ENCODE measurements around the gene SLC25A4.

SLC25A4 gene

DNA sequence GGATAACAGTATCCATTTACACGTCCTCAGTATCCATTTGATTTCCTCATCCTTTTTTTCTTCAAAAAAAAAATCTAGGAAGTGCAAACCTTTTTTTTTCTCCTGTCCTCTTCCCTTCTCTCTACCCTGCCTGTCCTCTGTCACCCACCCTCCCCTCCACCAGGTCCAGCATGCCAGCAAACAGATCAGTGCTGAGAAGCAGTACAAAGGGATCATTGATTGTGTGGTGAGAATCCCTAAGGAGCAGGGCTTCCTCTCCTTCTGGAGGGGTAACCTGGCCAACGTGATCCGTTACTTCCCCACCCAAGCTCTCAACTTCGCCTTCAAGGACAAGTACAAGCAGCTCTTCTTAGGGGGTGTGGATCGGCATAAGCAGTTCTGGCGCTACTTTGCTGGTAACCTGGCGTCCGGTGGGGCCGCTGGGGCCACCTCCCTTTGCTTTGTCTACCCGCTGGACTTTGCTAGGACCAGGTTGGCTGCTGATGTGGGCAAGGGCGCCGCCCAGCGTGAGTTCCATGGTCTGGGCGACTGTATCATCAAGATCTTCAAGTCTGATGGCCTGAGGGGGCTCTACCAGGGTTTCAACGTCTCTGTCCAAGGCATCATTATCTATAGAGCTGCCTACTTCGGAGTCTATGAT lies 1.7 kb downstream of the SLC25A4 start:
- H3K36me3 ChIP-seq (ENCODE audit: control insufficient read depth in 2 of 2, insufficient read depth in 1 of 2, low read length in 2 of 2), result peaks cover 0 to 34% of the 10 kb centered on the region in 2 experiments; a peak in 2 of 3 replicates
- no peaks in the 10 kb centered on the region for H3K4me1 ChIP-seq (ENCODE audit: control insufficient read depth, insufficient read depth, low read length)
- POLR2A ChIA-PET, result no interaction called here
- H3K4me3 ChIP-seq (ENCODE audit: low read depth, low read length), result no peak overlapping the region
- CTCF ChIA-PET, result no interaction called here
- TF ChIP-seq, protein P1, sequence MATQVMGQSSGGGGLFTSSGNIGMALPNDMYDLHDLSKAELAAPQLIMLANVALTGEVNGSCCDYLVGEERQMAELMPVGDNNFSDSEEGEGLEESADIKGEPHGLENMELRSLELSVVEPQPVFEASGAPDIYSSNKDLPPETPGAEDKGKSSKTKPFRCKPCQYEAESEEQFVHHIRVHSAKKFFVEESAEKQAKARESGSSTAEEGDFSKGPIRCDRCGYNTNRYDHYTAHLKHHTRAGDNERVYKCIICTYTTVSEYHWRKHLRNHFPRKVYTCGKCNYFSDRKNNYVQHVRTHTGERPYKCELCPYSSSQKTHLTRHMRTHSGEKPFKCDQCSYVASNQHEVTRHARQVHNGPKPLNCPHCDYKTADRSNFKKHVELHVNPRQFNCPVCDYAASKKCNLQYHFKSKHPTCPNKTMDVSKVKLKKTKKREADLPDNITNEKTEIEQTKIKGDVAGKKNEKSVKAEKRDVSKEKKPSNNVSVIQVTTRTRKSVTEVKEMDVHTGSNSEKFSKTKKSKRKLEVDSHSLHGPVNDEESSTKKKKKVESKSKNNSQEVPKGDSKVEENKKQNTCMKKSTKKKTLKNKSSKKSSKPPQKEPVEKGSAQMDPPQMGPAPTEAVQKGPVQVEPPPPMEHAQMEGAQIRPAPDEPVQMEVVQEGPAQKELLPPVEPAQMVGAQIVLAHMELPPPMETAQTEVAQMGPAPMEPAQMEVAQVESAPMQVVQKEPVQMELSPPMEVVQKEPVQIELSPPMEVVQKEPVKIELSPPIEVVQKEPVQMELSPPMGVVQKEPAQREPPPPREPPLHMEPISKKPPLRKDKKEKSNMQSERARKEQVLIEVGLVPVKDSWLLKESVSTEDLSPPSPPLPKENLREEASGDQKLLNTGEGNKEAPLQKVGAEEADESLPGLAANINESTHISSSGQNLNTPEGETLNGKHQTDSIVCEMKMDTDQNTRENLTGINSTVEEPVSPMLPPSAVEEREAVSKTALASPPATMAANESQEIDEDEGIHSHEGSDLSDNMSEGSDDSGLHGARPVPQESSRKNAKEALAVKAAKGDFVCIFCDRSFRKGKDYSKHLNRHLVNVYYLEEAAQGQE (tag by site-specific recombination; IDR thresholded peaks at IDR 0.05), result no peak
- TF ChIP-seq ZNF670 (tag by site-specific recombination; IDR thresholded peaks at IDR 0.05; ENCODE audit: low read depth) (no peak), ZNF16 (tag by site-specific recombination; IDR thresholded peaks at IDR 0.05; ENCODE audit: low read depth) (no peak), ZNF335 (tag by site-specific recombination; conservative IDR thresholded peaks at IDR 0.05) (no peak), ZNF311 (tag by site-specific recombination; IDR thresholded peaks at IDR 0.05; ENCODE audit: borderline replicate concordance) (no peak), ZNF394 (tag by site-specific recombination; IDR thresholded peaks at IDR 0.05; ENCODE audit: borderline replicate concordance) (no peak), GLI2 (tag by site-specific recombination; IDR thresholded peaks at IDR 0.05; ENCODE audit: borderline replicate concordance, low read depth) (no peak), SETDB1 (IDR thresholded peaks at IDR 0.05; ENCODE audit: insufficient read length, low read length) (no peak), ZNF624 (tag by site-specific recombination; IDR thresholded peaks at IDR 0.05) (no peak), ZNF658 (tag by site-specific recombination; IDR thresholded peaks at IDR 0.05) (no peak), ZNF157 (tag by site-specific recombination; IDR thresholded peaks at IDR 0.05) (no peak), ZBTB8A (tag by site-specific recombination; IDR thresholded peaks at IDR 0.05) (no peak), KLF10 (tag by site-specific recombination; IDR thresholded peaks at IDR 0.05) (no peak), ZNF341 (tag by site-specific recombination; IDR thresholded peaks at IDR 0.05; ENCODE audit: low read depth) (no peak), ZNF37A (tag by site-specific recombination; IDR thresholded peaks at IDR 0.05) (no peak), ZNF549 (tag by site-specific recombination; IDR thresholded peaks at IDR 0.05) (no peak)
- TF ChIP-seq, protein P2, sequence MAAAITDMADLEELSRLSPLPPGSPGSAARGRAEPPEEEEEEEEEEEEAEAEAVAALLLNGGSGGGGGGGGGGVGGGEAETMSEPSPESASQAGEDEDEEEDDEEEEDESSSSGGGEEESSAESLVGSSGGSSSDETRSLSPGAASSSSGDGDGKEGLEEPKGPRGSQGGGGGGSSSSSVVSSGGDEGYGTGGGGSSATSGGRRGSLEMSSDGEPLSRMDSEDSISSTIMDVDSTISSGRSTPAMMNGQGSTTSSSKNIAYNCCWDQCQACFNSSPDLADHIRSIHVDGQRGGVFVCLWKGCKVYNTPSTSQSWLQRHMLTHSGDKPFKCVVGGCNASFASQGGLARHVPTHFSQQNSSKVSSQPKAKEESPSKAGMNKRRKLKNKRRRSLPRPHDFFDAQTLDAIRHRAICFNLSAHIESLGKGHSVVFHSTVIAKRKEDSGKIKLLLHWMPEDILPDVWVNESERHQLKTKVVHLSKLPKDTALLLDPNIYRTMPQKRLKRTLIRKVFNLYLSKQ (tag by site-specific recombination; IDR thresholded peaks at IDR 0.05; ENCODE audit: borderline replicate concordance), result no peak
- TF ChIP-seq, protein P3, sequence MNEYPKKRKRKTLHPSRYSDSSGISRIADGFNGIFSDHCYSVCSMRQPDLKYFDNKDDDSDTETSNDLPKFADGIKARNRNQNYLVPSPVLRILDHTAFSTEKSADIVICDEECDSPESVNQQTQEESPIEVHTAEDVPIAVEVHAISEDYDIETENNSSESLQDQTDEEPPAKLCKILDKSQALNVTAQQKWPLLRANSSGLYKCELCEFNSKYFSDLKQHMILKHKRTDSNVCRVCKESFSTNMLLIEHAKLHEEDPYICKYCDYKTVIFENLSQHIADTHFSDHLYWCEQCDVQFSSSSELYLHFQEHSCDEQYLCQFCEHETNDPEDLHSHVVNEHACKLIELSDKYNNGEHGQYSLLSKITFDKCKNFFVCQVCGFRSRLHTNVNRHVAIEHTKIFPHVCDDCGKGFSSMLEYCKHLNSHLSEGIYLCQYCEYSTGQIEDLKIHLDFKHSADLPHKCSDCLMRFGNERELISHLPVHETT (tag by site-specific recombination; IDR thresholded peaks at IDR 0.05), result no peak
- H3K9me3 ChIP-seq (ENCODE audit: control insufficient read depth, insufficient read depth, low read depth, low read length), result no peaks in the 10 kb centered on the region
- no peak overlapping the region for H3K27ac ChIP-seq (ENCODE audit: extremely low read depth, low read depth, low read length)

DNA sequence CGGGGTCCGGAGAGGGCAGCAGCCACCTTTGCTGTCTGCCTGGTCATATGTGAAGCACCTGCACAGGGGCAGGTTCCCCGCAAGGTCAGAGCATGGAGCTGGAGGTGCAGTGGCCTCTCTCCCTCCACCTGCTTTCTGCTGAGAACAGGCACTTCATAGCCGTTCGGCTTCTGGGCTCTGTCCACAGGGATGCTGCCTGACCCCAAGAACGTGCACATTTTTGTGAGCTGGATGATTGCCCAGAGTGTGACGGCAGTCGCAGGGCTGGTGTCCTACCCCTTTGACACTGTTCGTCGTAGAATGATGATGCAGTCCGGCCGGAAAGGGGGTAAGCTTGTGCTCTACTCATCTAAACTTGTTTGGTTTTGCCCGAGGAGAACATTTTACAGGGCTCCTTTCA lies 2.5 kb downstream of the SLC25A4 start:
- Histone ChIP-seq H3K36me3 (ENCODE audit: control insufficient read depth in 2 of 2, insufficient read depth in 1 of 2, low read length in 2 of 2) (peaks cover 0 to 38% of the 10 kb centered on the region in 2 experiments; a peak in 2 of 3 replicates), H3K4me3 (ENCODE audit: low read depth, low read length) (no peak overlapping the region), H3K9me3 (ENCODE audit: control insufficient read depth, insufficient read depth, low read depth, low read length) (no peaks in the 10 kb centered on the region), H3K4me1 (ENCODE audit: control insufficient read depth, insufficient read depth, low read length) (no peaks in the 10 kb centered on the region), H3K27ac (ENCODE audit: extremely low read depth, low read depth, low read length) (no peak overlapping the region)
- CTCF ChIA-PET, result interaction anchor here (1.7 kb wide), 1 partner anchor 37 kb away, joined by 5 read pairs; no protein-coding TSS in a partner anchor
- POLR2A ChIA-PET, result no interaction called here
- TF ChIP-seq, protein P4, sequence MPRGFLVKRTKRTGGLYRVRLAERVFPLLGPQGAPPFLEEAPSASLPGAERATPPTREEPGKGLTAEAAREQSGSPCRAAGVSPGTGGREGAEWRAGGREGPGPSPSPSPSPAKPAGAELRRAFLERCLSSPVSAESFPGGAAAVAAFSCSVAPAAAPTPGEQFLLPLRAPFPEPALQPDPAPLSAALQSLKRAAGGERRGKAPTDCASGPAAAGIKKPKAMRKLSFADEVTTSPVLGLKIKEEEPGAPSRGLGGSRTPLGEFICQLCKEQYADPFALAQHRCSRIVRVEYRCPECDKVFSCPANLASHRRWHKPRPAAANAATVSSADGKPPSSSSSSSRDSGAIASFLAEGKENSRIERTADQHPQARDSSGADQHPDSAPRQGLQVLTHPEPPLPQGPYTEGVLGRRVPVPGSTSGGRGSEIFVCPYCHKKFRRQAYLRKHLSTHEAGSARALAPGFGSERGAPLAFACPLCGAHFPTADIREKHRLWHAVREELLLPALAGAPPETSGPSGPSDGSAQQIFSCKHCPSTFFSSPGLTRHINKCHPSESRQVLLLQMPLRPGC (tag by site-specific recombination; IDR thresholded peaks at IDR 0.05), result no peak
- TF ChIP-seq ZFHX2 (tag by site-specific recombination; conservative IDR thresholded peaks at IDR 0.05), result no peak
- no peak for TF ChIP-seq ZNF660 (tag by site-specific recombination; IDR thresholded peaks at IDR 0.05)
